GM12891 (cell line): Measurements from ENCODE around the gene MTHFS.

Source experiments
- POLR2A ChIP-seq: IDR thresholded peaks from 2 replicates; pipeline ENCODE4 v1.6.1; 2011; ENCODE audit warnings: low read depth, low read length, control low read depth
- POLR2AphosphoS5 ChIP-seq: IDR thresholded peaks from 2 replicates; pipeline ENCODE4 v1.6.1; 2011; ENCODE audit warnings: low read depth, low read length, control low read depth
- TAF1 ChIP-seq: IDR thresholded peaks from 2 replicates; pipeline ENCODE4 v1.6.1; 2011; ENCODE audit warnings: low read depth, low read length, control low read depth

GRCh38 chr15:79860661-79861060, 36.2 kb downstream of the MTHFS start:
- no peak for TF ChIP-seq POLR2A
- TF ChIP-seq TAF1 = no peak
- no peak for TF ChIP-seq POLR2AphosphoS5
